ENCODE results near the gene AGMO. TPM values are rescaled to one million over a fixed set of nuclear protein-coding genes. Genes with fewer than 3 reads are reported as not detected.

The AGMO gene
- total RNA-seq (2022), result 13.2 and 13.9 TPM in 2 replicates
- Bru-seq, nascent RNA, result percentile 67 among the genes with signal in this experiment
- percentile 64 among the genes with signal in this experiment for BruChase-seq, experiment 1, labeled RNA remaining after a 6-hour chase
- percentile 64 among the genes with signal in this experiment for BruChase-seq, experiment 2, labeled RNA remaining after a 2-hour chase
- long read RNA-seq, transcript AGMO-201 (13 exons, 2,475 nt), result major isoform, 19 of 35 reads
- long read RNA-seq, partial matches to known transcripts, result 2 of 35 reads
- long read RNA-seq, other reads (novel, unspliced or antisense), result 14 of 35 reads

DNA sequence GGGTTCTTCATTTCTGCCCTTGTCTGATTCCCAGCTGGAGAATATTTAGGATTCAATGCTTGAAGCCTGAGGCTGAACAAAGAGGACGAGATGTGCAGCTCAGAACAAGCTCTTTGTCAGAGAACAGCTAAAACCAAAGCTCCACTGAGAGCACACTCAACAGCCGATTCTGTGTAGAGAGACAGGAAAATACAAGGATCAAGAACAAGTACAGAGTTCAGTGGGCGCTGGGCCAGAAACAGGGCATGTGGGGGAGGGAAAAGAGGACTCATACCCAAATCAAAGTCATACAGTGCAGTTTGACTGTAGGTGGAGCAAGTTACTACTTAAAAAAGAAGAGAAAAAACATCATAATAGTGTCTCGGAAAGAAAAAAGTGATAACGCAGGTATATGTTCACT lies at the start of gene AGMO:
AGMO (minus strand) TSS at position 181 of the 400 bp plus-strand sequence.
- intact Hi-C loops (cut with micrococcal nuclease; ENCODE audit: unreplicated experiment), result loop anchor here (1.0 to 5.0 kb wide), 2 partner anchors 45 to 159 kb away; no protein-coding TSS in a partner anchor
- CTCF ChIA-PET, result interaction anchor here (0.5 to 5.2 kb wide), 7 partner anchors 43 to 205 kb away, joined by 3 to 32 read pairs (median 8); partner anchors contain the start of gene MEOX2
- TF ChIP-seq, protein P1, sequence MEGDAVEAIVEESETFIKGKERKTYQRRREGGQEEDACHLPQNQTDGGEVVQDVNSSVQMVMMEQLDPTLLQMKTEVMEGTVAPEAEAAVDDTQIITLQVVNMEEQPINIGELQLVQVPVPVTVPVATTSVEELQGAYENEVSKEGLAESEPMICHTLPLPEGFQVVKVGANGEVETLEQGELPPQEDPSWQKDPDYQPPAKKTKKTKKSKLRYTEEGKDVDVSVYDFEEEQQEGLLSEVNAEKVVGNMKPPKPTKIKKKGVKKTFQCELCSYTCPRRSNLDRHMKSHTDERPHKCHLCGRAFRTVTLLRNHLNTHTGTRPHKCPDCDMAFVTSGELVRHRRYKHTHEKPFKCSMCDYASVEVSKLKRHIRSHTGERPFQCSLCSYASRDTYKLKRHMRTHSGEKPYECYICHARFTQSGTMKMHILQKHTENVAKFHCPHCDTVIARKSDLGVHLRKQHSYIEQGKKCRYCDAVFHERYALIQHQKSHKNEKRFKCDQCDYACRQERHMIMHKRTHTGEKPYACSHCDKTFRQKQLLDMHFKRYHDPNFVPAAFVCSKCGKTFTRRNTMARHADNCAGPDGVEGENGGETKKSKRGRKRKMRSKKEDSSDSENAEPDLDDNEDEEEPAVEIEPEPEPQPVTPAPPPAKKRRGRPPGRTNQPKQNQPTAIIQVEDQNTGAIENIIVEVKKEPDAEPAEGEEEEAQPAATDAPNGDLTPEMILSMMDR (IDR thresholded peaks at IDR 0.05; ENCODE audit: unreplicated experiment), result no peak
- BruUV-seq (replicated peaks), result no TSS peak
- Mint-ChIP-seq H3K9me3 (ENCODE audit: low read depth, unreplicated experiment) (no peaks in the 10 kb centered on the region), H3K4me3 (ENCODE audit: low read depth, unreplicated experiment) (peak within 1 kb of the TSS; percentile 69), H3K27me3 (ENCODE audit: unreplicated experiment) (no peaks in the 10 kb centered on the region), H3K36me3 (ENCODE audit: insufficient read depth, unreplicated experiment) (peaks cover 14% of the 10 kb centered on the region), H3K4me1 (ENCODE audit: low read depth, unreplicated experiment) (peaks cover 38% of the 10 kb centered on the region), H3K27ac (ENCODE audit: unreplicated experiment) (peak within 1 kb of the TSS; percentile 55)
- peak; percentile 87 for DNase-seq

DNA sequence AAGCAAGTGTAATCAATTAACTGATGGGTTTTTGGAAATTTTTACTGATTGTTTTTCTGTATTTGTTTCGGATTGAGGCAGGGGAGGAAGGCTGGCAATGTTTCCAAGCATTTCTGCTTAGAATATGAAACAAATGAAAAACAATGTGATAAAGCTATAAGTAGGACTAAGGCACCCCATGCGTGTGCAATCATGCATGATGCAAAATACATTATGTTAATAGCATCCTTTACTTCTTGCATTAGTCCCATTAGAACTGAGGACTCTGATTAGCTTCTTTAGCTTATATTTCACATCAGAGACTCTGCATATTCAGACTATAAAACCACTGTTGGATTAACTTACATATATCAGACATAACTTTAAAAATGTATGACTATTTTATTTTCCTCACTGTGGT lies 48.7 kb upstream of the AGMO start:
- TF ChIP-seq, protein P1 (IDR thresholded peaks at IDR 0.05; ENCODE audit: unreplicated experiment), result no peak
- CTCF ChIA-PET, result no interaction called here
- H3K36me3 Mint-ChIP-seq (ENCODE audit: insufficient read depth, unreplicated experiment), result no peaks in the 10 kb centered on the region
- no peak overlapping the region for H3K27ac Mint-ChIP-seq (ENCODE audit: unreplicated experiment)
- no peaks in the 10 kb centered on the region for H3K4me1 Mint-ChIP-seq (ENCODE audit: low read depth, unreplicated experiment)
- no peak for DNase-seq
- BruUV-seq (replicated peaks), result no TSS peak
- H3K4me3 Mint-ChIP-seq (ENCODE audit: low read depth, unreplicated experiment), result no peak overlapping the region
- H3K9me3 Mint-ChIP-seq (ENCODE audit: low read depth, unreplicated experiment), result no peaks in the 10 kb centered on the region
- H3K27me3 Mint-ChIP-seq (ENCODE audit: unreplicated experiment), result no peaks in the 10 kb centered on the region
- intact Hi-C loops (cut with micrococcal nuclease; ENCODE audit: unreplicated experiment), result no loop called here

DNA sequence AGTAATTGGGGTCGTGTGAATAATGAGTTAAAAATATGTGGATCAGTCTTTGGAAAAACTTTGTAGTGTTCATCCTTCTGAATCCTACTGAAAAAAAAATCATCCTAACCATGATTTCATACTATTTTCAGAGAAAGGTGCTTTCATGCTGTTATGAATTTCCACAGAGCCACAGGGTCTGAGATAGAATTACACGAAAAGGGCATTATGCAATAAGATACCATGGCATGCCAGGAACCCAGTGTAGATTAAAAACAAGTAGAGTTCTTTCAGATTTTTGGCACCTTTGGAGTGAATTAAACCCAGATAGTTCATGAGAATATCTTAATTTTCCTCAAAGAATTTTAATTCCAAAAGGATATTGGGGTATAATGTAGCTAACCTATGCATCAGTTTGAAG lies 47.5 kb upstream of the AGMO start:
- Mint-ChIP-seq H3K4me3 (ENCODE audit: low read depth, unreplicated experiment) (no peak overlapping the region), H3K36me3 (ENCODE audit: insufficient read depth, unreplicated experiment) (no peaks in the 10 kb centered on the region), H3K9me3 (ENCODE audit: low read depth, unreplicated experiment) (no peaks in the 10 kb centered on the region), H3K27ac (ENCODE audit: unreplicated experiment) (no peak overlapping the region), H3K4me1 (ENCODE audit: low read depth, unreplicated experiment) (no peaks in the 10 kb centered on the region), H3K27me3 (ENCODE audit: unreplicated experiment) (no peaks in the 10 kb centered on the region)
- DNase-seq, result no peak
- no TSS peak for BruUV-seq (replicated peaks)
- TF ChIP-seq, protein P1 (IDR thresholded peaks at IDR 0.05; ENCODE audit: unreplicated experiment), result no peak
- intact Hi-C loops (cut with micrococcal nuclease; ENCODE audit: unreplicated experiment), result loop anchor here (5.0 kb wide), 2 partner anchors 47 to 282 kb away; partner anchors contain the start of gene AGMO
- CTCF ChIA-PET, result interaction anchor here (0.6 kb wide), 5 partner anchors 51 to 1237 kb away, joined by 3 to 5 read pairs (median 5); no protein-coding TSS in a partner anchor

DNA sequence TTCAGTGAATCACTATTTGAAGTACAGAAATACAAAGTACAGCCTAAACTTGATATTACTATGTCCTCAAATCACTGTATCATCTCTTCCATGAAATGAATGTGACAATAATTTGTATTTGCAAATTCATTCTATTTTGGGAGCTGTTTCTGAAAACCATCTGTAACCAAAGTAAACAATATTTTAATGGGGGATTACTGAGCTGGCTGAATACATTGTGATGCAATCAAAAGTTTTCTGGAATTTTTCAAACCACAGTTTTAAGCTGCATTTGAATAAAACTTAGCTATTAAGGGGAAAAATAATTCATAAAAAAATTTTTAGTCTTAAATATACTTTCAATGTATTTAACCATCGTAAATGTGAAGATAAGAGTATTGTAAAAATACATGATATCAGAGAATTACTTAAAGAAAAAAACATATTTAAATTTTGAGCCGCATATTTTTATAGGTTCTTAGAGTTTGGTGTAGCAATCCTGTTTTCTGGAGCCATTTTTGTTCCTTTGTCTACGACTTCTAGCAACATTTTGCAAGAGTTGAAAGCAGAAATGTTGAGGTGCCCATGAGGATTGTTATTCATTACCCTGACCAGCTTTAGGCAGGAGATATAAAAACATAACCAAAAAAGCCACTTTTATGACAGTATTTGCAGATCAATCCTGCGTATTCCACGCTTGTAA lies 45.9 kb upstream of the AGMO start:
- no peak for DNase-seq
- no peaks in the 10 kb centered on the region for H3K4me1 Mint-ChIP-seq (ENCODE audit: low read depth, unreplicated experiment)
- CTCF ChIA-PET, result no interaction called here
- no TSS peak for BruUV-seq (replicated peaks)
- TF ChIP-seq, protein P1 (IDR thresholded peaks at IDR 0.05; ENCODE audit: unreplicated experiment), result no peak
- H3K9me3 Mint-ChIP-seq (ENCODE audit: low read depth, unreplicated experiment), result no peaks in the 10 kb centered on the region
- no peaks in the 10 kb centered on the region for H3K27me3 Mint-ChIP-seq (ENCODE audit: unreplicated experiment)
- H3K4me3 Mint-ChIP-seq (ENCODE audit: low read depth, unreplicated experiment), result no peak overlapping the region
- H3K36me3 Mint-ChIP-seq (ENCODE audit: insufficient read depth, unreplicated experiment), result no peaks in the 10 kb centered on the region
- intact Hi-C loops (cut with micrococcal nuclease; ENCODE audit: unreplicated experiment), result loop anchor here (5.0 kb wide), 2 partner anchors 45 to 280 kb away; partner anchors contain the start of gene AGMO
- H3K27ac Mint-ChIP-seq (ENCODE audit: unreplicated experiment), result no peak overlapping the region

All from Calu3 (cell line).